Stimulated activated CD8-positive, alpha-beta memory T cell treated with anti-CD3 and anti-CD28 coated beads, Interleukin-12 subunit alpha, Interleukin-12 subunit beta, amount 100 ng/mL, for 4 hours (primary cell): ENCODE results near the gene NFE2L2.
"Not testable (repeated sequence)": the region's sequence is repeated elsewhere in the genome, so short reads cannot be mapped to it uniquely, and the experiment has no call there.

ENCODE experiments used
- DNase-seq: peaks from one replicate; pipeline ENCODE4 v3.0.0-alpha.2; 2020; ENCODE audit warnings: low read depth

The NFE2L2 gene

GRCh38 chr2:177281400-177282180 is 17.1 kb upstream of the NFE2L2 start:
- no peak for DNase-seq

GRCh38 chr2:177279847-177280246 is 15.3 kb upstream of the NFE2L2 start:
- no peak for DNase-seq

GRCh38 chr2:177275743-177276055 is 11.2 kb upstream of the NFE2L2 start:
- DNase-seq, result no peak

GRCh38 chr2:177275040-177275742 is 10.7 kb upstream of the NFE2L2 start:
- DNase-seq, result no peak

GRCh38 chr2:177273408-177273807 is 8.9 kb upstream of the NFE2L2 start:
- DNase-seq, result no peak

GRCh38 chr2:177272765-177273164 is 8.2 kb upstream of the NFE2L2 start:
- DNase-seq, result no peak

GRCh38 chr2:177271981-177272666 is 7.6 kb upstream of the NFE2L2 start:
- DNase-seq, result no peak

GRCh38 chr2:177270531-177270930 is 6.0 kb upstream of the NFE2L2 start:
- DNase-seq, result no peak

- DNase-seq, result no peak
Measured at GRCh38 chr2:177268901-177269300, 4.4 kb upstream of the NFE2L2 start.

- DNase-seq, result no peak
Measured at GRCh38 chr2:177268187-177268871, 3.8 kb upstream of the NFE2L2 start.

GRCh38 chr2:177266955-177267354 is 2.4 kb upstream of the NFE2L2 start:
- DNase-seq, result not testable (repeated sequence)

GRCh38 chr2:177265824-177266817 is 1.6 kb upstream of the NFE2L2 start:
- DNase-seq, result no peak

- no peak for DNase-seq
Measured at GRCh38 chr2:177264209-177264692, 276 bp downstream of the NFE2L2 start.

GRCh38 chr2:177263451-177264208 is 897 bp downstream of the NFE2L2 start:
- peak; percentile 81 for DNase-seq

- DNase-seq, result no peak
Measured at GRCh38 chr2:177262958-177263450, 1.5 kb downstream of the NFE2L2 start.

- DNase-seq, result no peak
Measured at GRCh38 chr2:177262092-177262491, 2.4 kb downstream of the NFE2L2 start.

GRCh38 chr2:177261116-177262060 is 3.1 kb downstream of the NFE2L2 start:
- DNase-seq, result no peak

- no peak for DNase-seq
Measured at GRCh38 chr2:177260379-177260778, 4.1 kb downstream of the NFE2L2 start.

GRCh38 chr2:177258059-177258458 is 6.5 kb downstream of the NFE2L2 start:
- no peak for DNase-seq
